ENCODE measurements around the gene SNAP91. TPM values are rescaled to one million over a fixed set of nuclear protein-coding genes. Genes with fewer than 3 reads are reported as not detected.
"Not testable (repeated sequence)": the region's sequence is repeated elsewhere in the genome, so short reads cannot be mapped to it uniquely, and the experiment has no call there.

The SNAP91 gene
- total RNA-seq, 1 experiment from 2014 or later, result 0.95 TPM

DNA sequence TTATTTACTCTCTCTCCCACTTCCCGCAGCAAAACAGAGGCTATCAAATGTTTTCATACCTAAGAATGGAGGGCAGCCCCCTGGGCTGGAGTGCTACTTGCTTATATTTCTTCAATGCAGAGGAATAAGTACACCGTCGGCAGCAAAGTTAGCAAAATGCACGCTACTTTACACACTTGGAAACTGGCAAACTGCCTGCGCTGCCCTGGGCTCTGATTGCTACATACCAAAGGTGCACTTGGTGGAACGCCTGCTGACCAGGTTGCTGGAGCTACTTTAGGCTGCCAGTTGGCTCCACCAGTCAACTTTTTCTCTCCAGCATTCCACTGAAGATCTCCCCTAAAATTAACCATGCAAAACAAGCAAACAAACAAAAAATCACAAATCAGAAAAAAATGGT, 134.1 kb downstream of the SNAP91 start:
- POLR2A ChIA-PET, result no interaction called here
- TF ChIP-seq SIN3A (IDR thresholded peaks at IDR 0.05; ENCODE audit: borderline replicate concordance, insufficient read depth, low read depth, low read length) (no peak), TCF7L2 (IDR thresholded peaks at IDR 0.05; ENCODE audit: low read depth, low read length) (no peak), POLR2AphosphoS5 (IDR thresholded peaks at IDR 0.05; ENCODE audit: low read depth, low read length) (no peak)
- TF ChIP-seq, protein P1, sequence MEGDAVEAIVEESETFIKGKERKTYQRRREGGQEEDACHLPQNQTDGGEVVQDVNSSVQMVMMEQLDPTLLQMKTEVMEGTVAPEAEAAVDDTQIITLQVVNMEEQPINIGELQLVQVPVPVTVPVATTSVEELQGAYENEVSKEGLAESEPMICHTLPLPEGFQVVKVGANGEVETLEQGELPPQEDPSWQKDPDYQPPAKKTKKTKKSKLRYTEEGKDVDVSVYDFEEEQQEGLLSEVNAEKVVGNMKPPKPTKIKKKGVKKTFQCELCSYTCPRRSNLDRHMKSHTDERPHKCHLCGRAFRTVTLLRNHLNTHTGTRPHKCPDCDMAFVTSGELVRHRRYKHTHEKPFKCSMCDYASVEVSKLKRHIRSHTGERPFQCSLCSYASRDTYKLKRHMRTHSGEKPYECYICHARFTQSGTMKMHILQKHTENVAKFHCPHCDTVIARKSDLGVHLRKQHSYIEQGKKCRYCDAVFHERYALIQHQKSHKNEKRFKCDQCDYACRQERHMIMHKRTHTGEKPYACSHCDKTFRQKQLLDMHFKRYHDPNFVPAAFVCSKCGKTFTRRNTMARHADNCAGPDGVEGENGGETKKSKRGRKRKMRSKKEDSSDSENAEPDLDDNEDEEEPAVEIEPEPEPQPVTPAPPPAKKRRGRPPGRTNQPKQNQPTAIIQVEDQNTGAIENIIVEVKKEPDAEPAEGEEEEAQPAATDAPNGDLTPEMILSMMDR (IDR thresholded peaks at IDR 0.05), result no peak
- TF ChIP-seq, protein P2, sequence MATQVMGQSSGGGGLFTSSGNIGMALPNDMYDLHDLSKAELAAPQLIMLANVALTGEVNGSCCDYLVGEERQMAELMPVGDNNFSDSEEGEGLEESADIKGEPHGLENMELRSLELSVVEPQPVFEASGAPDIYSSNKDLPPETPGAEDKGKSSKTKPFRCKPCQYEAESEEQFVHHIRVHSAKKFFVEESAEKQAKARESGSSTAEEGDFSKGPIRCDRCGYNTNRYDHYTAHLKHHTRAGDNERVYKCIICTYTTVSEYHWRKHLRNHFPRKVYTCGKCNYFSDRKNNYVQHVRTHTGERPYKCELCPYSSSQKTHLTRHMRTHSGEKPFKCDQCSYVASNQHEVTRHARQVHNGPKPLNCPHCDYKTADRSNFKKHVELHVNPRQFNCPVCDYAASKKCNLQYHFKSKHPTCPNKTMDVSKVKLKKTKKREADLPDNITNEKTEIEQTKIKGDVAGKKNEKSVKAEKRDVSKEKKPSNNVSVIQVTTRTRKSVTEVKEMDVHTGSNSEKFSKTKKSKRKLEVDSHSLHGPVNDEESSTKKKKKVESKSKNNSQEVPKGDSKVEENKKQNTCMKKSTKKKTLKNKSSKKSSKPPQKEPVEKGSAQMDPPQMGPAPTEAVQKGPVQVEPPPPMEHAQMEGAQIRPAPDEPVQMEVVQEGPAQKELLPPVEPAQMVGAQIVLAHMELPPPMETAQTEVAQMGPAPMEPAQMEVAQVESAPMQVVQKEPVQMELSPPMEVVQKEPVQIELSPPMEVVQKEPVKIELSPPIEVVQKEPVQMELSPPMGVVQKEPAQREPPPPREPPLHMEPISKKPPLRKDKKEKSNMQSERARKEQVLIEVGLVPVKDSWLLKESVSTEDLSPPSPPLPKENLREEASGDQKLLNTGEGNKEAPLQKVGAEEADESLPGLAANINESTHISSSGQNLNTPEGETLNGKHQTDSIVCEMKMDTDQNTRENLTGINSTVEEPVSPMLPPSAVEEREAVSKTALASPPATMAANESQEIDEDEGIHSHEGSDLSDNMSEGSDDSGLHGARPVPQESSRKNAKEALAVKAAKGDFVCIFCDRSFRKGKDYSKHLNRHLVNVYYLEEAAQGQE (IDR thresholded peaks at IDR 0.05; ENCODE audit: insufficient read depth in 1 of 2, low read depth in 2 of 2, low read length in 1 of 2), result no peak
- BruUV-seq (replicated peaks), result no TSS peak
- H3K27me3 ChIP-seq (ENCODE audit: control insufficient read depth, insufficient read depth, low read length), result no peaks in the 10 kb centered on the region
- no peak overlapping the region for H3K27ac ChIP-seq (ENCODE audit: low read length)
- no peaks in the 10 kb centered on the region for H3K9me3 ChIP-seq (ENCODE audit: control insufficient read depth, insufficient read depth, low read depth, low read length)
- no peak for DNase-seq (ENCODE audit: low read depth, low spot score)
- ATAC-seq, result no peak
- intact Hi-C loops (cut with micrococcal nuclease; ENCODE audit: unreplicated experiment) (no loop called here), in situ Hi-C loops (cut with HindIII; ENCODE audit: low pct_unique_long_range_greater_than_20kb, low sequenced_read_pairs) (no loop called here)
- CTCF ChIA-PET, result no interaction called here
- no peaks in the 10 kb centered on the region for H3K36me3 ChIP-seq (ENCODE audit: control insufficient read depth, insufficient read depth, low read length)
- no peaks in the 10 kb centered on the region for H3K4me1 ChIP-seq (ENCODE audit: control insufficient read depth, insufficient read depth, low read length)
- H3K4me3 ChIP-seq (ENCODE audit: low read depth in 2 of 2, low read length in 2 of 2), result no peak overlapping the region

DNA sequence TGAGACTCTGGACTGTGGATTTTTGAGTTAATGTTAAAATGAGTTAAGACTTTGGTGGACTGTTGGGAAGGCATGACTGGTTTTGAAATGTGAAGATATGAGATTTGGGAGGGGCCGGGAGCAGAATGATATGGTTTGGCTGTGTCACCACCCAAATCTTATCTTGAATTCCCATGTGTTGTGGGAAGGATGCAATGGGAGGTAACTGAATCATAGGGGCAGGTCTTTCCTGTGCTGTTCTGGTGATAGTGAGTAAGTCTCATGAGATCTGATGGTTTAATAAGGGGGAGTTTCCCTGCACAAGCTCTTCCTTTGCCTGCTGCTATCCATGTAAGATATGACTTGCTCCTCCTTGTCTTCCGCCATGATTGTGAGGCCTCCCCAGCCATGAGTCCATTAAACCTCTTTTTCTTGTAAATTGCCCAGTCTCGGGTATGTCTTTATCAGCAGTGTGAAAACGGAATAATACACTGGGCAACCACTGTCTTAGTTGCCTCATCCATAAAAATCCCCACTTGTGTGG, 137.2 kb downstream of the SNAP91 start:
- CTCF ChIA-PET; POLR2A ChIA-PET; H3K27ac ChIP-seq (ENCODE audit: low read length); H3K4me3 ChIP-seq (ENCODE audit: low read depth in 2 of 2, low read length in 2 of 2); in situ Hi-C loops (cut with HindIII; ENCODE audit: low pct_unique_long_range_greater_than_20kb, low sequenced_read_pairs); ATAC-seq; H3K4me1 ChIP-seq (ENCODE audit: control insufficient read depth, insufficient read depth, low read length); H3K27me3 ChIP-seq (ENCODE audit: control insufficient read depth, insufficient read depth, low read length); H3K36me3 ChIP-seq (ENCODE audit: control insufficient read depth, insufficient read depth, low read length); intact Hi-C loops (cut with micrococcal nuclease; ENCODE audit: unreplicated experiment); BruUV-seq (replicated peaks); H3K9me3 ChIP-seq (ENCODE audit: control insufficient read depth, insufficient read depth, low read depth, low read length); DNase-seq (ENCODE audit: low read depth, low spot score): not testable (repeated sequence)

DNA sequence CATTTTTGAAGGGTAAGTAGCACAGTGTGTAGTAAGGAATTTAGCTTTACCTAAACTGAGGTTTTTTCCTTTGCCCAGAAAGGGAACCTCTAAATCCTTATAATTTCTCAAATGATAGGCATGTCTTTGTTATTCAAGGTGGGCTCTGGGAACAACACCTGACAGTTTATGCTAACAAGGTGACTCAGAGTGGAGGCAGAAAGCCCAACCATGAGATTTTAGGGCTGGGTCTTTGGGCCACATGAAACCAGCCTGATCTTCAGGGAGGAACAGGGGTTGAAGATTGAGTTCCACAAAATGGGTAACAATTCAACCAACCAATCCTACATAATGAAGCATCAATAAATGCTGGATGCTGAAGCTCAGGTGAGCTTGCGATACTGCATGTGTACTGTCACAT, 149.9 kb downstream of the SNAP91 start:
- H3K9me3 ChIP-seq (ENCODE audit: control insufficient read depth, insufficient read depth, low read depth, low read length), result no peaks in the 10 kb centered on the region
- no peaks in the 10 kb centered on the region for H3K36me3 ChIP-seq (ENCODE audit: control insufficient read depth, insufficient read depth, low read length)
- ATAC-seq (no peak), DNase-seq (ENCODE audit: low read depth, low spot score) (no peak)
- POLR2A ChIA-PET, result no interaction called here
- in situ Hi-C loops (cut with HindIII; ENCODE audit: low pct_unique_long_range_greater_than_20kb, low sequenced_read_pairs) (no loop called here), intact Hi-C loops (cut with micrococcal nuclease; ENCODE audit: unreplicated experiment) (no loop called here)
- no peaks in the 10 kb centered on the region for H3K4me1 ChIP-seq (ENCODE audit: control insufficient read depth, insufficient read depth, low read length)
- CTCF ChIA-PET, result no interaction called here
- BruUV-seq (replicated peaks), result no TSS peak
- no peaks in the 10 kb centered on the region for H3K27me3 ChIP-seq (ENCODE audit: control insufficient read depth, insufficient read depth, low read length)
- H3K4me3 ChIP-seq (ENCODE audit: low read depth in 2 of 2, low read length in 2 of 2), result no peak overlapping the region
- TF ChIP-seq SIN3A (IDR thresholded peaks at IDR 0.05; ENCODE audit: borderline replicate concordance, insufficient read depth, low read depth, low read length) (no peak), TCF7L2 (IDR thresholded peaks at IDR 0.05; ENCODE audit: low read depth, low read length) (no peak), POLR2AphosphoS5 (IDR thresholded peaks at IDR 0.05; ENCODE audit: low read depth, low read length) (no peak)
- TF ChIP-seq, protein P1 (IDR thresholded peaks at IDR 0.05), result no peak
- TF ChIP-seq, protein P2 (IDR thresholded peaks at IDR 0.05; ENCODE audit: insufficient read depth in 1 of 2, low read depth in 2 of 2, low read length in 1 of 2), result no peak
- H3K27ac ChIP-seq (ENCODE audit: low read length), result no peak overlapping the region

Measured in Panc1 (cell line).